WI38 (cell line): ENCODE measurements around the gene GLG1.
"Not testable (repeated sequence)": the region's sequence is repeated elsewhere in the genome, so short reads cannot be mapped to it uniquely, and the experiment has no call there.

ENCODE experiments used
- H3K4me3 ChIP-seq: 2 replicates; pipeline ENCODE4 v1.5.1; 2011; ENCODE audit warnings: low read depth, mild to moderate bottlenecking, control low read depth, low read length
- TF ChIP-seq, protein P1 (sequence below): IDR thresholded peaks from 2 replicates; pipeline ENCODE4 v1.5.1; 2012; ENCODE audit warnings: low read depth, mild to moderate bottlenecking, control low read depth, low read length

The GLG1 gene

DNA sequence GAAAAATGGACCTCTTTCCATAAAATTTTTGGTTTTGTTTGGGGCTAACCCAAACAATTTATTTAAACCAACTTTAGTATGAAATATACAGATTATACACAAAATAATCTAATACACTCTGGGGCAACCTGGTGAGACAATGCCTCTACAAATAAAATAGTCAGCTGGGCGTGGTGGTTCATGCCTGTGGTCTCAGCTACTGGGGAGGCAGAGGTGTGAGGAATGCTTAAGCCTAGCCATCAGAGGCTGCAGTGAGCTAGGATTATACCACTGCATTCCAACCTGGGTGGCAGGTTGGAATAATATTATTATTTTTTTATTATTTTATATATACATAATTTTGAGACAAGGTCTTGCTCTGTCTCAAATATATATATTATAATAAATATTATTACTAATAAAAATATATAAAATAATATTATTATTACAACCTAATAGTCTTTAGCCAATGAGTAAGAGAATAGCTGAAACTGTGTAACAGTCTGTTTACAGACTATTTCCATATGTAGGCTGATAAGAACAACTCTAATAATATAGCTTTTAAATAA, 50.5 kb downstream of the GLG1 start:
- TF ChIP-seq, protein P1, sequence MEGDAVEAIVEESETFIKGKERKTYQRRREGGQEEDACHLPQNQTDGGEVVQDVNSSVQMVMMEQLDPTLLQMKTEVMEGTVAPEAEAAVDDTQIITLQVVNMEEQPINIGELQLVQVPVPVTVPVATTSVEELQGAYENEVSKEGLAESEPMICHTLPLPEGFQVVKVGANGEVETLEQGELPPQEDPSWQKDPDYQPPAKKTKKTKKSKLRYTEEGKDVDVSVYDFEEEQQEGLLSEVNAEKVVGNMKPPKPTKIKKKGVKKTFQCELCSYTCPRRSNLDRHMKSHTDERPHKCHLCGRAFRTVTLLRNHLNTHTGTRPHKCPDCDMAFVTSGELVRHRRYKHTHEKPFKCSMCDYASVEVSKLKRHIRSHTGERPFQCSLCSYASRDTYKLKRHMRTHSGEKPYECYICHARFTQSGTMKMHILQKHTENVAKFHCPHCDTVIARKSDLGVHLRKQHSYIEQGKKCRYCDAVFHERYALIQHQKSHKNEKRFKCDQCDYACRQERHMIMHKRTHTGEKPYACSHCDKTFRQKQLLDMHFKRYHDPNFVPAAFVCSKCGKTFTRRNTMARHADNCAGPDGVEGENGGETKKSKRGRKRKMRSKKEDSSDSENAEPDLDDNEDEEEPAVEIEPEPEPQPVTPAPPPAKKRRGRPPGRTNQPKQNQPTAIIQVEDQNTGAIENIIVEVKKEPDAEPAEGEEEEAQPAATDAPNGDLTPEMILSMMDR = no peak
- no peak overlapping the region for H3K4me3 ChIP-seq

DNA sequence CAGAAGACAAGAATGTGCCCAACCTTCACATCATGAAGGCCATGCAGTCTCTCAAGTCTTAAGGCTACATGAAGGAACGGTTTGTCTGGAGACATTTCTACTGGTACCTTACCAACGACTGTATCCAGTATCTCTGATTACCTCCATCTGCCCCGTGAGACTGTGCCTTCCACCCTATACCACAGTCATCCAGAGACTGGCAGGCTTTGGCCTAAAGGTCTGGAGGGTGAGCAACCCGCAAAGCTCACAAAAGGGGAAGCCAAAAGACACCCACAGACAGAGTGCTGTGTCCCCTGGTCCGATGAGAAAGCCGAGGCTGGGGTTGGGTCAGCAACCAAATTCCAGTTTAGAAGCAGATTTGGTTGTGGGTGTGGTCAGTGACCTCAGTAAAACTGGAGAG, 54.6 kb downstream of the GLG1 start:
- not testable (repeated sequence) for H3K4me3 ChIP-seq

DNA sequence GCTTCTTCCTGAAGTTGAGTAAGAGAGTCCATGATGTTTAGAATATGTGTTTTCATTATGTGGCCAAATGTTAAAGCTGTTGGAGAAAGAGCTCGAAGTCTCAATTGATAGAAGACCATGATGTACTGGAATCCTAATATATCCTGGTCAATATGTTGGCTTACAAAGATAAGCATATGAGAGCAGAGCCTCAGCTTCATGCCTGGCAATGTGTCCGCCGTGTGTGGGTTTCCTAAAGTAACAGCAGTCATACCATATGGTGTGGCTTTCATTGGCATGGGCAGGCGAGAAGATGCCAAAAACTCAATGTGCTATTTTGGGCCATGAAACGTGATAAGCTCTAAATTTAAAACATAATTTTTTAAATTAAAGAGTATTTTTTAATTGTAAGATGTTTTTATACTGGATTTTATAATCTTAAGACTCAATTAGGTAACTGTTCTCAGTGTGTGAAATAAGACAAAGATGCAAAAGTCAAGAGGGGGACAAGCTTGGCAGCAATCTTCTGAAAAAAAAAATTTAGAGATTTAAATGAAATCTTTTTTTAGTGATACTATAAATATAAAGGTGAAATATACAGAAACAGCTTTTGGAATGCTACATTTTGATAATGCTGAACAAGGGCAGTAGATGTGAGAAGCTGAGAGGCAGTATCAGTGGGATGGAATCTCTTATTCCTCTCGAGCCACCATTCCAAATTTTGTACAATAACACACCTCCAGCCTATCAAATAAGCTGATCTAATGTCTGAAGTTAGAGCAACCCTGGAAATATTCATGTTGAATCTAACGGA, 56.5 kb downstream of the GLG1 start:
- not testable (repeated sequence) for H3K4me3 ChIP-seq

DNA sequence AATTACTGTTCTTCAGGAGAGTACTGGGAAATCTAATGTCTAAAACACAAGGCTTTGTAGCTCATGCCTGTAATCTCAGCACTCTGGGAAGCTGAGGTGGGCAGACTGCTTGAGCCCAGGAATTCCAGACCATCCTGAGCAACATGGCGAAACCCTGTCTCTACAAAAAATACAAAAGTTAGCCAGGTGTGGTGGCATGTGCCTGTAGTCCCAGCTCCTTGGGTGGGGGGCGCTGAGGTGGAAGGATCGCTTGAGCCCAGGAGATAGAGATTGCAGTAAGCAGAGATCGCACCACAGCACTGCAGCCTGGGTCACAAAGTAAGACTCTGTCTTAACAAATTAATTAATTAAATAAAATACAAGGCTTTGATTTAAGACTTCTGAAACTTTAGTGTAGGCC, 60.8 kb downstream of the GLG1 start:
- not testable (repeated sequence) for H3K4me3 ChIP-seq

DNA sequence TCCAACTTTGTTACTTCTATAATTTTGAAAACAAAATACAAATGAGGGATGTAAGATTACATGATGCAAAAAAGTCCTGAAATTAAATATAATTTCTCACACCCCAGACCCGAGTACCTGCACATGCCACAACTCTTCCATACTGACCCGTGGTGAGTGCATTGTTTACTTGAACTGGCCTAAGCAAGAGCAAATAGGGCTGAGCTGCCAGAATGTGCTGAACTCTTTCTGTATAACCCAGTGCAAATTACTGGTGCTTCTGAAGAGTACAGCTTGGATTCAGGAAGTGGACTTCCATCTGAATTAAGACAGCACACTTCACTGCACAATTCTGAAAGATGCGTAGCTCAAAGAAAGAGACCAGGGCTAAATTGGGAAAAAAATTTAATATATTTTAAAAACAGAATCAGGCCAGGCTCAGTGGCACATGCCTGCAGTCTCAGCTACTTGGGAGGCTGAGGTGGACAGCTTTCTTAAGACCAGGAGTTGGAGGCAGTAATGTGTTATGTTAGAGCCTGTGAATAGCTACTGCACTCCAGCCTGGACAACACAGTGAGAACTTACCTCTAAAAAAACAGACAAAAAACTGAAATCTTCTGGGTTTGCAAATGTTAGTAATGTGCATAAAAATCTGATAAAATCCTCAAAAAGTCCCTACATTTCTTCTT, 63.9 kb downstream of the GLG1 start:
- not testable (repeated sequence) for H3K4me3 ChIP-seq

DNA sequence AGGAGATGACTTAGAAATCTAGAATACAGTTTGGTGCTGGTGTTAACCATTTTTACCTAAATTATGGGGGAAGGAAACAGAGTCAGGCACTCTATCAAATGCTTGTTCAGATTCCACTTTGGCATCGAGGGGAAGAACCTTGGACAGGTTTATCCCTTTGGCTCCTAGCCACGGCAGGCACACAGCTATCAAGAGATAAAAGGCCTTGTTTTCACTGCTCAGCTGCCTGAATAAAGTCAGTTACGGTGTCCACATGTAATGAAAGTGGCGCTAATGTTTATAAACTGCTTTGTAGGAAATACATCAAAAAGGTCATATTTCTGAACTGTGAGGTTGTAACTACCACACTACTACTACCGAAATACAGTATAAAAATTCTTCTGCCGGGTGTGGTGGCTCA, 66.3 kb downstream of the GLG1 start:
- not testable (repeated sequence) for H3K4me3 ChIP-seq

DNA sequence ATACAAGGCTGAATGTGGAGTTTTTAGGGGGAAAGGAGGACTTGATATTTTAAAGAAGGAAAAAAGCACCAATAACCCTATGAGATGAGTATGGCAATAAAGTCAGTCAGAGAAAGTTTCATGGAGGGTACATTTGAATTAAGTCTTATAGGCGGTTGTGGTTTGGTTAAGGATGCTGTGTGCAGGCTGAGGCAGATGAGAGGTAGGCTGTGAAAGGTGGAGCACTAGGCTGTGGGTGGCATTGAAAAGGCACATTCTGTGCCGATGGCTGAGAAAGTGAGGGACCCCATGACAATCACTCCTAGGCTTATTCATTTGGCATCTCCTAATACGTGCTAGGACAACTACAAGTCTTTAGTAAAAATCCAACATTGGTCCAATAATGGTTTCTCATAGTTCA, 68.1 kb downstream of the GLG1 start:
- not testable (repeated sequence) for H3K4me3 ChIP-seq

DNA sequence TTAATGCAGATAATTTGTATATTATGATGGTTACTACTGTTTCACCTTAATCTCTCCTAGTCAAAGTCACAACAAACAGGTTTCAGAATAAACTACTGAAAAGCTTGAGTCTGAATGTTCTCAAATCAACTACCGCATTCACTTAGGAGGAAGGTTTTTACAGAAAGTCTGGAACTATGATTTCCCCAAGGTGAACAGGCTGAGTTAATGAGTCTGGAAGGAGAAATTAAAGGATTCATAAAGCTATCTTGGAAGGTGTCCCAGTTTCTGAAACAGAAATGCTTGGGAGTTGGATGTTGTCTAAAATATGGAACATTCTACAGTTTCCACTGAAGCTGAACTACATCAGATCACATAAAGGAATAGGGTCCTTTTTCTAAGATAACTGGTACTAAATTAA, 69.2 kb downstream of the GLG1 start:
- H3K4me3 ChIP-seq = not testable (repeated sequence)

DNA sequence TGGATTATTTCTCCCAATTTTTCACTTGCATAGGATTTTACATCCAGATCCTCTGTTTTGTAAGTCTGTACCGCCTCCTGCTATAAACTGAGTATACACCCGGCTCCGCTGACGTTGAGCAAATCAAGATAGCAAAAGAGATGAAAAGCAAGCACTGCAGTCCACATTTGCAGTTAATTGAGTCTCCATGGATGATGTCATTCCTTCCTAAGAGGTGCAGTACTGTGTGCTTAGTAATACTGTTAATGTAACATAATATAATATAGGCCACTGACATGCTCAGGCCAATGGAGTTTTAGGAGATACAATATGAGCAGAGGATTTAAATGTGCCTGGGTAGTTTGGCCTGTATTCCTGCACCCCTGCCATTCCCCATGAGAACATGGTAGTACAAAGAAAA, 72.3 kb downstream of the GLG1 start:
- not testable (repeated sequence) for H3K4me3 ChIP-seq

DNA sequence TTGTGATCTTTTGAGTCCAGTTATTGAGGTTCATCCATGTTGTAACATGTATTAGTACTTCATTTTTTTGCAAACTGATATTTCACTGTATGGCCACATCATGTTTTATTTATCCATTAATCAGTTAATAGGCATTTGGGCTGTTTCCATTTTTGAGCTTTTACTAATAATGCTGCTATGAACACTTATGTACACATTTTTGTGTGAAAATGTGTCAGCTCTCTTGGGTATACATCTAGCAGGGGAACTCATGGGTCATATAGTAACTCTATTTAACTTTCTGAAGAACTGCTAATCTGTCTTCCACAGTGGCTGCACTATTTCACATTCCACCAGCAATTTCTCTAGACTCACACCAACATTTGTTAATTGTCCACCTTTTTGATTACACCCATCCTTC, 82.0 kb downstream of the GLG1 start:
- no peak overlapping the region for H3K4me3 ChIP-seq
- TF ChIP-seq, protein P1 = no peak

DNA sequence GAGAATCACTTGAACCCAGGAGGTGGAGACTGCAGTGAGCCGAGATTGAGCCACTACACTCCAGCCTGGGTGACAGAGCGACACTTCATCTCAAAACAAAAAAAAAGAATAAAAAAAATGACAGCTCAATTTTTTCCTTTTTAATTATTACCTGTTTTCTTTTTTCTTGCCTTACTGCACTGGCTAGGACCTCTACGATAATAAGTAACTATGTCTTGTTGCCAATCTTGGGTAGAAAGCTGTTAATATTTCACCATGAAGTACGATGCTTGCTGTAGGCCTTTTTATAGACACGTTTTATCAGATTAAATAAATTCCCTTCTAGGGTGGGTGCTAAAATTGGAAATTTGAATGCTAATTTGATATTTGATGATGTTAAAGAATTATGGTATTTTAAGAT, 82.8 kb downstream of the GLG1 start:
- TF ChIP-seq, protein P1 = no peak
- no peak overlapping the region for H3K4me3 ChIP-seq

DNA sequence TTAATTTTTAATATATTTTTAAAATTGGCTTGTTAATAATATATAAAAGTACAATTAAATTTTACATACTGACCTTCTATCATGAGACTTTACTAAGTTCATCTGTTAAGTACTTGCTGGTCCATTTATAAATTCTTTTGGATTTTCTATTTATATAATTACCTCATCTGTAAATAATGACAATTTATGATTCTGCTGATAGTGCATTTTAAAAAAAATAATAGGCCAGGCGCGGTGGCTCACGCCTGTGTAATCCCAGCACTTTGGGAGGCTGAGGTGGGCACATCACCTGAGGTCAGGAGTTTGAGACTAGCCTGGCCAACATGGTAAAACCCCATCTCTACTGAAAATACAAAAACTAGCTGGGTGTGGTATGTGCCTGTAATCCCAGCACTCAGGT, 83.2 kb downstream of the GLG1 start:
- H3K4me3 ChIP-seq = not testable (repeated sequence)
